Esophagus squamous epithelium (tissue), 4 donors: Measurements from ENCODE around the gene EPB42.
"Not testable (repeated sequence)": the region's sequence is repeated elsewhere in the genome, so short reads cannot be mapped to it uniquely, and the experiment has no call there.

Experiments
- POLR2A ChIP-seq, 4 donors: fragments of 450-650 bp; IDR thresholded peaks; one replicate each; pipeline ENCODE4 v1.6.1; 2017; ENCODE audit warnings: antibody characterized with exemption in 4 of 4, mild to moderate bottlenecking in 4 of 4, moderate library complexity in 3 of 4
- TF ChIP-seq, protein P1 (sequence below), 6 experiments: fragments of 450-650 bp in 4 of 6; fragments of 200-600 bp in 2 of 6; sonication (generic) in 2 of 6; IDR thresholded peaks; one replicate each; pipeline ENCODE4 v1.5.1; 2016 to 2019; ENCODE audit warnings: antibody characterized with exemption in 6 of 6, mild to moderate bottlenecking in 4 of 6, moderate library complexity in 4 of 6

DNA sequence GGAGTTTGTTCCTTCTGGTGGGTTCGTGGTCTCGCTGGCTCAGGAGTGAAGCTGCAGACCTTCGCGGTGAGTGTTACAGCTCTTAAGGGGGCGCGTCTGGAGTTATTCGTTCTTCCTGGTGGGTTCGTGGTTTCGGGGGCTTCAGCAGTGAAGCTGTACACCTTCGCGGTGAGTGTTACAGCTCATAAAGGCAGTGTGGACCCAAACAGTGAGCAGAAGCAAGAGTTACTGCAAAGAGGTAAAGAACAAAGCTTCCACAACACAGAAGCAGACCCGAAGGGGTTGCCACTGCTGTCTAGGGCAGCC lies 5.1 kb upstream of the EPB42 start:
- TF ChIP-seq, protein P1, sequence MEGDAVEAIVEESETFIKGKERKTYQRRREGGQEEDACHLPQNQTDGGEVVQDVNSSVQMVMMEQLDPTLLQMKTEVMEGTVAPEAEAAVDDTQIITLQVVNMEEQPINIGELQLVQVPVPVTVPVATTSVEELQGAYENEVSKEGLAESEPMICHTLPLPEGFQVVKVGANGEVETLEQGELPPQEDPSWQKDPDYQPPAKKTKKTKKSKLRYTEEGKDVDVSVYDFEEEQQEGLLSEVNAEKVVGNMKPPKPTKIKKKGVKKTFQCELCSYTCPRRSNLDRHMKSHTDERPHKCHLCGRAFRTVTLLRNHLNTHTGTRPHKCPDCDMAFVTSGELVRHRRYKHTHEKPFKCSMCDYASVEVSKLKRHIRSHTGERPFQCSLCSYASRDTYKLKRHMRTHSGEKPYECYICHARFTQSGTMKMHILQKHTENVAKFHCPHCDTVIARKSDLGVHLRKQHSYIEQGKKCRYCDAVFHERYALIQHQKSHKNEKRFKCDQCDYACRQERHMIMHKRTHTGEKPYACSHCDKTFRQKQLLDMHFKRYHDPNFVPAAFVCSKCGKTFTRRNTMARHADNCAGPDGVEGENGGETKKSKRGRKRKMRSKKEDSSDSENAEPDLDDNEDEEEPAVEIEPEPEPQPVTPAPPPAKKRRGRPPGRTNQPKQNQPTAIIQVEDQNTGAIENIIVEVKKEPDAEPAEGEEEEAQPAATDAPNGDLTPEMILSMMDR (IDR thresholded peaks at IDR 0.05) = not testable (repeated sequence)
- not testable (repeated sequence) for TF ChIP-seq POLR2A (IDR thresholded peaks at IDR 0.05)
